Measurements from ENCODE around the gene FGGY. TPM values are rescaled to one million over a fixed set of nuclear protein-coding genes. Genes with fewer than 3 reads are reported as not detected.

Gene FGGY
- total RNA-seq, 2 donors from 2014 or later: 14.1 to 14.8 TPM

GRCh38 chr1:59736744-59737143 is 439.9 kb downstream of the FGGY start:
- Histone ChIP-seq H3K27ac (ENCODE audit: low read depth, low read length) (no peak overlapping the region), H3K4me3 (ENCODE audit: low read length) (peak overlapping the region; percentile 23), H3K9ac (ENCODE audit: extremely low read depth, low read length, poor library complexity, severe bottlenecking) (no peak overlapping the region), H3K36me3 (ENCODE audit: control insufficient read depth, insufficient read depth, low read length) (no peaks in the 10 kb centered on the region), H3K4me1 (ENCODE audit: control insufficient read depth, insufficient read depth, low read length) (peaks cover under 1% of the 10 kb centered on the region), H3K9me3 (ENCODE audit: control insufficient read depth, low read length) (peaks cover 22% of the 10 kb centered on the region), H3K27me3 (ENCODE audit: control insufficient read depth, insufficient read depth, low read length, poor library complexity, severe bottlenecking) (no peaks in the 10 kb centered on the region)
- Mint-ChIP-seq H3K36me3 (ENCODE audit: low read depth) (peaks cover 22% of the 10 kb centered on the region), H3K27me3 (ENCODE audit: insufficient read depth) (no peaks in the 10 kb centered on the region), H3K4me3 (no peak overlapping the region), H3K4me1 (peaks cover under 1% of the 10 kb centered on the region), H3K27ac (no peak overlapping the region), H3K9me3 (peaks cover 30% of the 10 kb centered on the region)
- no peak for DNase-seq
- TF ChIP-seq, protein P1, sequence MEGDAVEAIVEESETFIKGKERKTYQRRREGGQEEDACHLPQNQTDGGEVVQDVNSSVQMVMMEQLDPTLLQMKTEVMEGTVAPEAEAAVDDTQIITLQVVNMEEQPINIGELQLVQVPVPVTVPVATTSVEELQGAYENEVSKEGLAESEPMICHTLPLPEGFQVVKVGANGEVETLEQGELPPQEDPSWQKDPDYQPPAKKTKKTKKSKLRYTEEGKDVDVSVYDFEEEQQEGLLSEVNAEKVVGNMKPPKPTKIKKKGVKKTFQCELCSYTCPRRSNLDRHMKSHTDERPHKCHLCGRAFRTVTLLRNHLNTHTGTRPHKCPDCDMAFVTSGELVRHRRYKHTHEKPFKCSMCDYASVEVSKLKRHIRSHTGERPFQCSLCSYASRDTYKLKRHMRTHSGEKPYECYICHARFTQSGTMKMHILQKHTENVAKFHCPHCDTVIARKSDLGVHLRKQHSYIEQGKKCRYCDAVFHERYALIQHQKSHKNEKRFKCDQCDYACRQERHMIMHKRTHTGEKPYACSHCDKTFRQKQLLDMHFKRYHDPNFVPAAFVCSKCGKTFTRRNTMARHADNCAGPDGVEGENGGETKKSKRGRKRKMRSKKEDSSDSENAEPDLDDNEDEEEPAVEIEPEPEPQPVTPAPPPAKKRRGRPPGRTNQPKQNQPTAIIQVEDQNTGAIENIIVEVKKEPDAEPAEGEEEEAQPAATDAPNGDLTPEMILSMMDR (conservative IDR thresholded peaks at IDR 0.05): no peak
- 92% methylated on average over 4 of the region's 4 CpGs for WGBS, 2 experiments (ENCODE audit: insufficient coverage in 1 of 2, insufficient read length in 1 of 2)

- Mint-ChIP-seq H3K27ac (no peak overlapping the region), H3K27me3 (ENCODE audit: insufficient read depth) (no peaks in the 10 kb centered on the region), H3K36me3 (ENCODE audit: low read depth) (peaks cover 22% of the 10 kb centered on the region), H3K4me3 (no peak overlapping the region), H3K4me1 (no peaks in the 10 kb centered on the region), H3K9me3 (peaks cover 30% of the 10 kb centered on the region)
- Histone ChIP-seq H3K4me3 (ENCODE audit: low read length) (no peak overlapping the region), H3K27me3 (ENCODE audit: control insufficient read depth, insufficient read depth, low read length, poor library complexity, severe bottlenecking) (no peaks in the 10 kb centered on the region), H3K27ac (ENCODE audit: low read depth, low read length) (no peak overlapping the region), H3K36me3 (ENCODE audit: control insufficient read depth, insufficient read depth, low read length) (no peaks in the 10 kb centered on the region), H3K4me1 (ENCODE audit: control insufficient read depth, insufficient read depth, low read length) (no peaks in the 10 kb centered on the region), H3K9ac (ENCODE audit: extremely low read depth, low read length, poor library complexity, severe bottlenecking) (no peak overlapping the region), H3K9me3 (ENCODE audit: control insufficient read depth, low read length) (peaks cover 22% of the 10 kb centered on the region)
- no peak for DNase-seq
- TF ChIP-seq, protein P1 (conservative IDR thresholded peaks at IDR 0.05): no peak
- 79 to 83% methylated on average over 3 to 5 of the region's 5 CpGs for WGBS, 2 experiments (ENCODE audit: insufficient coverage in 1 of 2, insufficient read length in 1 of 2)
Measured at GRCh38 chr1:59737638-59738037, 440.7 kb downstream of the FGGY start.

- H3K27me3 Mint-ChIP-seq (ENCODE audit: insufficient read depth): no peaks in the 10 kb centered on the region
- H3K36me3 ChIP-seq (ENCODE audit: control insufficient read depth, insufficient read depth, low read length): no peaks in the 10 kb centered on the region
- H3K4me1 Mint-ChIP-seq: no peaks in the 10 kb centered on the region
- no peak overlapping the region for H3K27ac ChIP-seq (ENCODE audit: low read depth, low read length)
- H3K4me1 ChIP-seq (ENCODE audit: control insufficient read depth, insufficient read depth, low read length): no peaks in the 10 kb centered on the region
- no peak for DNase-seq
- no peak overlapping the region for H3K4me3 ChIP-seq (ENCODE audit: low read length)
- no peak overlapping the region for H3K9ac ChIP-seq (ENCODE audit: extremely low read depth, low read length, poor library complexity, severe bottlenecking)
- H3K27ac Mint-ChIP-seq: no peak overlapping the region
- no peaks in the 10 kb centered on the region for H3K27me3 ChIP-seq (ENCODE audit: control insufficient read depth, insufficient read depth, low read length, poor library complexity, severe bottlenecking)
- peaks cover 22% of the 10 kb centered on the region for H3K36me3 Mint-ChIP-seq (ENCODE audit: low read depth)
- TF ChIP-seq, protein P1 (conservative IDR thresholded peaks at IDR 0.05): no peak
- 90 to 93% methylated on average over 3 of the region's 3 CpGs for WGBS, 2 experiments (ENCODE audit: insufficient coverage in 1 of 2, insufficient read length in 1 of 2)
- peaks cover 30% of the 10 kb centered on the region for H3K9me3 Mint-ChIP-seq
- peaks cover 22% of the 10 kb centered on the region for H3K9me3 ChIP-seq (ENCODE audit: control insufficient read depth, low read length)
- no peak overlapping the region for H3K4me3 Mint-ChIP-seq
Measured at GRCh38 chr1:59738152-59738551, 441.3 kb downstream of the FGGY start.

Measured in endodermal cell (in vitro differentiated cells).